Epithelial cell of prostate (primary cell): ENCODE results near the gene OTULINL.

Experiments used
- DNase-seq: peaks from one replicate; pipeline ENCODE4 v3.0.0-alpha.2; 2011; ENCODE audit warnings: low read depth, low spot score
- H3K27ac ChIP-seq: fragments of 450-650 bp; 2 replicates; pipeline ENCODE4 v1.5.1; 2017; ENCODE audit warnings: mild to moderate bottlenecking

OTULINL gene

DNA sequence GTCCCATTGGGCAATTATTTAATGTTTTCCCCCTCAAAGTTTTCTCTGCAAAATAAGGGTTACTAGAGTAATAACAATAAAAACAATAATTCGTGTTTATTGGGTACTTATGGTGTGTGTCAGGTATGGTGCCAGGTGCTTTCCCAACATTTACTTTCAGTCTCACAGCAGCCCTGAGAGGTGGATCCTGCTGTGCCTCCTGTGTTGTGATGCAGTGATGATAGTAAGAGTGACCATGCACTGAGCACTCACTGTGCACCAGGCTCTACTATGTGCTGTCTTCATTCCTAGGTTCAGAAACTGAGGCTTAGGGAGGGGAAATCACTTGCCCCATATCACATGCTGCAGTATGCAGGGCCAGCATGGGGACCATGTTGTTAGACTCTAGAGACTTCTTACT lies 15.5 kb downstream of the OTULINL start:
- H3K27ac ChIP-seq: no peak overlapping the region
- no peak for DNase-seq

GRCh38 chr5:14598225-14598624 lies 16.6 kb downstream of the OTULINL start:
- no peak overlapping the region for H3K27ac ChIP-seq
- no peak for DNase-seq

DNA sequence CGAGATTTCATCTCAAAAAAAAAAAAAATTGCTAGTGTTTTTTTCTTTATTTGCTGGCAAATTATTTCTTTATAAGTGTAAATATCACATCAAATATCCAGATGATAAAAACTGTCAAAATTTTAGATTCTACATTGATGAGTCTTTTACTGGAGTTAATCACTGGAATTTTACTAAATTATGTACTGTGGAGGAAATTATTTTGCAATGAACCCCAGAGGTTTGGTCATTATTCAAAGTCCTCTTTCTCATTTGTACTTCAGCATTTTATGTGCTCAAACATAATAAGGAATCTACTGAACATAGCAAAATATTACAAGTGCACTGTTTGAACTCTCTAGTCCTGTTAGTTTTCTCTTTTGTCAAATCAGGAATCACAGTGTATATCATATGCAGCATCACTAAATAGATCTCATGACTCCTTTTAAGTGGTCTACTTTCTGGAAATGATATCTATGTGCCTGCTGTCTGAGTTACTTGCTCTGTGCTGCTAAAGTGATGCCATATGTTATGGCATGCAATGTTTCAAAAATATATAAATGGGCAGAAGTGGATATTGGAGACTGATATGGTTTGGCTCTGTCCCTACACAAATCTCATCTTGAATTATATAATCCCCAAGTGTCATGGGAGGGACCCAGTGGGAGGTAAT lies 18.0 kb downstream of the OTULINL start:
- DNase-seq: no peak
- no peak overlapping the region for H3K27ac ChIP-seq

GRCh38 chr5:14600846-14601245 lies 19.3 kb downstream of the OTULINL start:
- H3K27ac ChIP-seq: no peak overlapping the region
- DNase-seq: no peak

DNA sequence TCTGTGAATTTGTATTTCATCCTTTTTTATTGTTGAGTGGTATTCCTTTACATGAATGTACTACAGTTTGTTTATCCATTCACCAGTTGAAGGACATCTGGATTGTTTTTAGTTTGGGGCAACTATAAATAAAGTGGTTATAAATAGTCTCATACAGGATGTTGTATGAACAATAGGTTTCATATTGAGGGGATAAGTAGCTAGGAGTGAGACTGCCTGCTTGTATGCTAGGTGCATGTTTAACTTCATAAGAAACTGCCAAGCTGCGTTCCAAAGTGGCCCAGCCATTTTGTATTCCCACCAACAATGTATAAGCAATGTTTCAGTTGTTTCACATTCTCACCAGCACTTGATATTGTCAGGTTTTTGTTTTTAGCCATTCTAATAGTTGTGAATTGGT lies 21.5 kb downstream of the OTULINL start:
- no peak overlapping the region for H3K27ac ChIP-seq
- DNase-seq: no peak

DNA sequence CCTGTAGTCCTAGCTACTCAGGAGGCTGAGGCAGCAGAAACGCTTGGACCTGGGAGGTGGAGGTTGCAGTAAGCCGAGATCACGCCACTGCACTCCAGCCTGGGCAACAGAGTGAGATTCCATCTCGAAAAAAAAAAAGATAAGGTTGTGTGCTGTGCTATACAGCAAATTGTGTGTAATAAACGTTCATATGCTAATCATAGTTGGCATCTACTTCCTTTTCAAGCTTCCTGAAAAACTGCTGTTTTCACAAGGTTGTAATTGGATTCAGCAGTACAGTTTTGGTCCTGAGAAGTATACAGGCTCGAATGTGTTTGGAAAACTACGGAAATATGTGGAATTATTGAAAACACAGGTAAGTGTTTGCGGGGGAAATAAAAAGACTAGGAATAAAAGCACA lies 25.5 kb downstream of the OTULINL start:
- no peak for DNase-seq
- no peak overlapping the region for H3K27ac ChIP-seq

GRCh38 chr5:14608169-14608568 lies 26.6 kb downstream of the OTULINL start:
- no peak for DNase-seq
- no peak overlapping the region for H3K27ac ChIP-seq

- H3K27ac ChIP-seq: no peak overlapping the region
Observed at GRCh38 chr5:14611737-14612136, 30.1 kb downstream of the OTULINL start.

DNA sequence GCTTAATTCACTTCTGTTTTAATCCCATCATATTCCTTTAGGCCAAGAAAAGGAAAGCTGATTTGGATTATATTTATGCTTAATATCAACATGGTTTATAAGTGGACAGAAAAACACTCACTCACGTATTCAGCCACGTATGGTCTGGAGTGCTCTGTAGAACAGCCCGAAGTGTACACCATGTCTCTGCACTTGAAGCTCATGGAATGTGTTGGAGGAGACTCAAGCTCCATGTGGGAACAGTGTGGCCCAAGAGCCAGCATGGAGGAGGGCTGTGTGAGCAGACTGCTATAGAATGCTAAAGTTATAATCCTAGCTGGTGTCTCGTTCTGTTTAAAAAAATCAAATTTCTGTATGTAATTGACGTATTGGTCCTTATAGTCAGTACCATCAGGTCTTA lies 32.9 kb downstream of the OTULINL start:
- no peak for DNase-seq
- H3K27ac ChIP-seq: no peak overlapping the region

More at GRCh38 chr5:14611737-14612136, 30.1 kb downstream of the OTULINL start:
- no peak for DNase-seq

DNA sequence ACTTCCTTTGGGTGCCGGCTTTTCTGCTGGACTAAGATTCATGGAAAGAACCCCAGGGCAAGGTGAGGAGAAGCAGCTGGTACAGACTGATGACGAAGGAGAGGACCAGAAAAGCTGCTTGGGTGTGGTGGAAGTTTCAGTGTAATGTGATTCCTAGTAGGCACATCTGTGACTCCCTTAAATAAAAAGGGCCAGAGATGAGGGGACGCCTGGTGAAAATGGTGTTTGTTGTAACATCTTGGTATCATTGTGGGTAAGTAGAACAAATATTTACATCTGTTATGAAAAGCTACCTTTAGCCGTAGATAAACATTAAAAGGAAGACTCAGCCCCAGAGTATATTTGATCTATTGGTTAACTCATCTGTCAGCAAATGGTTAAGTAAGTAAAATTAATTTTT lies 33.8 kb downstream of the OTULINL start:
- H3K27ac ChIP-seq: no peak overlapping the region
- DNase-seq: no peak

DNA sequence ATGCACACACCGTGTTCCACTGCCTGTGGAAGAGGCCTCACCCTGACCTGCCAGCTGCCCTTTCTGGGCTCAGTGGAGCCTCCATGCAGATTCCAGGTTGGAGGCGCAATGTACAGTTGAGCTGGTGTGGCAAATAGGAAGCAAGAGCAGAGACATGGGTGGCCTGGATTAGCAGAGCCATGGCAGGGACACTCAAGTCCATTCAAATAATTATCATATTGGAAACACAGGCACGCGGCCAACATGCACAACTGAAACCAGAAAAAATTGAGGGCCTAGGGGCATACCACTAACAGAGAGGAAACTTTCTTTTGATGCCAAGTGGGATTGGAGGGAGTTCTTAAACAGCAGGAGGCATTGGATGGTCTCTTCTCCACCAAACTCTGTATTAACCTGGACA lies 35.8 kb downstream of the OTULINL start:
- H3K27ac ChIP-seq: no peak overlapping the region
- no peak for DNase-seq

DNA sequence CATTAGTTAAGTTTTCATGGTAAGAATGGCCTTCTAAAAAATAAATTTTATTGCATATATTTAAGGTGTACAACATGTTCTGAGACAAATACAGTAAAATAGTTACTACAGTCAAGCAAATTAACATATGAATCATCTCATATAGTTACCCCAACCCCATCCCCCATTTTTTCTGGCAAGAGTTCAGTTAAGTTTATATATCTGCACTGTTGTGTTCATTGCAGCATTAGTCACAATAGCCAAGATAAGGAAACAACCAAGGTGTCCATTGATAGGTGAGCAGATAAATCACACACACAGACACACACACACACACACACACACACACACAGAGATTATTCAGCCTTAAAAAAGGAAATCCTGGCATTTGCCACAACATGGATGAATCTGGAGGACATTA lies 45.7 kb downstream of the OTULINL start:
- DNase-seq: no peak
- H3K27ac ChIP-seq: no peak overlapping the region

DNA sequence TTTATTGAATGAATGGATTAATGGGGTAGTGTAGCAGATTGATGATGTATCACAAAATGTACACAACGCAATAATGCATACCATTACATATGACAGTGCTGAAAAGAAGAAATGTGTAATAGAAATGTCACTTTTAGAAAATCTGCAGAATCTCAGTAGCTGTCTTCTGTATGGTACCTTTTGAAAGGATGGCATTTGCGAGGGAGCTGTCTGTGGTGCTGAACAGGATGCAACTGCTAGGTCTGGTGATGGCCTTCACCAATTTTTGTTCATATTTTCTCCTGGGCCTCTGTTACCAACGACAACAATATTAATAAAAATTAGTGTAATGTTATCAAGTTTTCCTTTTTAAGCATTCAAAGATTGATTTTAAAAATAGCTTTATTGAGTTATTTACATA lies 46.8 kb downstream of the OTULINL start:
- no peak for DNase-seq
- H3K27ac ChIP-seq: no peak overlapping the region

DNA sequence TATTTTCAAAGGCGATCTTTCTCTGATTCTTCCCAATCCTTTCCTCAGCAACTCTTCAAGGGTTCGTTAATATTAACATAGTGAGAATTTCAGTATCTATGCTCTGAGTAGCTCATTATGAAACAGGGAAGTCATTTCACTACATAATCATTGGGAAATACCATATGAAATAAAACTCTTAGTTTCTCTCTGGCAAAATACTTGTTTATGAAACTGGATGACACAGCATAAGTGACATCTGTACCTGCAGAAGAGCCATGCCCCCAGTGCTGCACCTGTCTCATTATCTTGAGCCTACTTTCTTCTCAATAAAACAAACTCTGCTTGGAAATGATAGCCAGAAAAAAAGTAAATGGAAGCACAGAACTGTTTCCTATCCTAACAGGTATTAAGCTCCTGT lies 49.1 kb downstream of the OTULINL start:
- no peak overlapping the region for H3K27ac ChIP-seq
- DNase-seq: no peak

DNA sequence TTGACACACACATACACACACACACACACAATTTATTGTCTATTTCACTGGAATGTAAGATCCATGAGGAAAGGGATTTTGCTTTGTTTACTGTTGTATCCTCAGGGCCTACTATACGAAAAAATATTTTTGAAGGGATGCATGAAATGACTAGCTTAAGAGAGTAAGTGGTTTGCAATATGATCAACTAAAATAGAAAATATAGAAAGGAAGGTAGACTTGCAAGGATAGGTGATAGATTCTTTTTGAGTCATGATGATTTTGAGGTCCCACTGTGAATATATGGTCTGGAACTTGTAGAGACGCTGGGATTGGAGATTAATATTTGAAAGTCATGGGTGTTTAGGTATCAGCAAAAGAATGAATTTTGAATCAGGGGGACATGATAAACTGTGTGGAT lies 54.1 kb downstream of the OTULINL start:
- no peak for DNase-seq
- H3K27ac ChIP-seq: no peak overlapping the region

GRCh38 chr5:14640765-14641164 lies 59.2 kb downstream of the OTULINL start:
- no peak for DNase-seq
- no peak overlapping the region for H3K27ac ChIP-seq

DNA sequence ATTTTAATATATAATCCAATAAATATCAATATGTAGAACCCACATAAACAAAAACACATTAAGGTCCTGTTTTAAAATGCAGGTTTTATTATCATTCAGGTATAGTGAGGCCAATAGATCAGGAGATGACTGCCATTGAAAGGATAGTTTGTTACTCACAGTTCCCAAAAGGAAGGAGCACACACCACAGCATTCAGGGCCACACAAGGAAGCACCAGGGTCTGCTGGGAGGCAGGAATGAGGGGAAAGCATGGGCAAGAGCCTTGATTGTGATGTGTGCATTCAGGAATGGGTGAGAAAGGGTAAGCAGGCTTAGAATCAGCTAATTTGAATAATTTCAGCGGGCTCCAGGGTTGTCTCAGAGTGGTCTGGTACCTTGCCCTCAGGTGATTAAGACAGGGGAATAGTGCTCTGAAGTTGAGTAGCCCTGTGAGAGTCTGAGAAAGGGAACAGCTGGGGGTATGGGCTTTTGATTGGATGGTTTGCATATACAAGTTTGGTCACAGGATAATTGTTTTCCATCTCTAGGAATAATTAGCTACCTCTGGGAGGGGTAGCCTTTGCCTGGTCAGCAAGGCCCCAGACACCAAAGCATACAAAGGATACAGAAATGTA lies 63.1 kb downstream of the OTULINL start:
- no peak overlapping the region for H3K27ac ChIP-seq
- no peak for DNase-seq

GRCh38 chr5:14650052-14650451 lies 68.5 kb downstream of the OTULINL start:
- no peak for DNase-seq
- no peak overlapping the region for H3K27ac ChIP-seq

DNA sequence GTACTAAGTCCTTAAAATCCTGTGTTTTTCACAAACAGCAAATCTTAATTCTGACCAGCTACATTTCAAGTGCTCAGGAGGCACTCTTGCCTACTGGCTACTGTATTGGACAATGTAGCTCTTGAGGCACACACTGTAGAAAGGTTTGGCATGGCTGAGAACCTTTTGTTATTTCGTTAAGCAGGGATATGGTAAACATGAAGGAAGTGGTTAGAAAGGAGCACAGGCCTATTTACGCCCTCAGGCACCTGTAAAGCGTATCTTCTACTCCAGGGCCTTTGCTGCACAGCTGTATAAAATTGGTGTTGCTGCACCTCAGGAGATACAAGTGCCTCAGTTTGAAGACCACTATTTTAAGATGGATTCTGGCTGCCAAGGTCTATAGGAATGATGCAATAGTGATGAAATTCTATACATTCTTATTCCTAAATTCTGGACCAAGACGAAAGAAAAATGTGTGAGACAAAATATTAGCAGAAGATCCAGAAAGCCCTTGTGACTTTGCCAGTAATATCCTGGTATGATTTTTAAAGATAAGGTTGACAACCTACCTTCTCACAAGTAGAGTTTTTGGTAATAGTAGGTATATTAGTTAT lies 73.7 kb downstream of the OTULINL start:
- DNase-seq: no peak
- no peak overlapping the region for H3K27ac ChIP-seq

- no peak overlapping the region for H3K27ac ChIP-seq
- no peak for DNase-seq
Observed at GRCh38 chr5:14656898-14657297, 75.3 kb downstream of the OTULINL start.

DNA sequence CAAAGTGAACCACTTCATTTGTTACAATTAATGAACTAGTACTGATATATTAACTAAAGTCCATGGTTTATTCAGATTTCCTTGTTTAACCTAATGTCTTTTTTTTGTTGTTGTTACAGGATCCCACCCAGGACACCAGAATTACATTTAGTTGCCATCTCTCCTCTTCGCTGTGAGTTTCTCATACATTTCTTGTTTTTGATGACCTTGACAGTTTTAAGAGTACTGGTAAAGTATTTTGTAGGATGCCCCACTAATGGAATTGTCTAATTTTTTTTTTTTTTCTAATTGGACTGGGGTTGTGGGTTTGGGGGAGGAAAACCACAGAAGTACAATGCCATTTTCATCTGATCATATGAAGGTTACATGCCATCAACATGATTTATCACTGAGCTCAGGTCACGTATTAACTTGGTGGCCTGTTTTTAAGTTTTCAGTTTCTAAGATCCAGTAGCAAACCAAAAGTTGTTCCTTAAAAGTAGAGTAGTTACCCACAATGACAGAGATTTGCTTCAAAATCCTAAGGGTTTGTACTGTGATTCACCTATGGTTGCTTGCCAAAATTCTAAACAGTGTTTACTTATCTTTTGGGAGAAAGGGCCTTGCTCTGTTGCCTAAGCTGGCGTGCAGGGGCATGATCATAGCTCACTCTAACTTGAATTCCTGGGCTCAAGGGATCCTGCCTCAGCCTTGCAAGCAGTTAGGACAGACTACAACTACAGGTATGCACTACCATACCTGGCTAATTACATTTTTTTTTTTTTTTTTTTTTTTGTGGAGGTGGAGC lies 78.4 kb downstream of the OTULINL start:
- DNase-seq: peak; percentile 95
- peak overlapping the region; percentile 97 for H3K27ac ChIP-seq
